ENCODE measurements around the gene ABCA12. TPM values are rescaled to one million over a fixed set of nuclear protein-coding genes. Genes with fewer than 3 reads are reported as not detected.

ABCA12 gene
- total and polyA plus RNA-seq, 2 donors (not counting 1 experiment from before 2014, with no cell fraction given), result under 0.01 to 0.01 TPM

DNA sequence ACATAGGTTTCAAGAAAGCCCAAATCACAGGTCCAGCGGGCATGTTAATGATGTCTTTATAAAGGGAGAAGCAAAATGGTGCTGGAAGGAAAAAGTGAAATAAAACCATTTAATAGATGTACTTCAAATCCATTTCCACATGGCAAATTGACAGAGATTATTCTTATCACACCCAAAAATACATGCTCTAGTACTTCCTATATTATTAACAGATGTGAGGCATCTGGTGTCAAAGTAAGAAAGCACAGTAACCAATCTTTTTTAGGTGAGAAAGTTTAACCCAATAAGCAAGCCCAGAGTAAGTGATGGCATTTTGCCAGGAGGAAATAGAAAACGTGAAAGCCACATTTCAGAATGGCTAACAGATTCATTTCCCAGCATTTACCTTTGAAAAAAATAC is 128.0 kb downstream of the ABCA12 start:
- H3K4me2 ChIP-seq (ENCODE audit: extremely low read depth, insufficient read depth, low read length), result no peak overlapping the region
- no peak overlapping the region for H3K9ac ChIP-seq (ENCODE audit: insufficient read depth, low read length)
- H3K4me1 ChIP-seq (ENCODE audit: control insufficient read depth, extremely low read depth, insufficient read depth, low read length), result no peaks in the 10 kb centered on the region
- H2AFZ ChIP-seq (ENCODE audit: low read length), result no peak overlapping the region
- H3K9me3 ChIP-seq (ENCODE audit: control insufficient read depth, insufficient read depth, low read depth, low read length), result no peaks in the 10 kb centered on the region
- no peaks in the 10 kb centered on the region for H4K20me1 ChIP-seq (ENCODE audit: control insufficient read depth, extremely low read depth, insufficient read depth, low read length)
- no peaks in the 10 kb centered on the region for H3K36me3 ChIP-seq (ENCODE audit: control insufficient read depth, insufficient read depth, low read length)
- TF ChIP-seq EZH2 (IDR thresholded peaks at IDR 0.05; ENCODE audit: low read length, missing control alignments), result no peak
- no peak for TF ChIP-seq CTCF (conservative IDR thresholded peaks at IDR 0.05 in 1 of 2, IDR thresholded peaks at IDR 0.05 in 1 of 2; ENCODE audit: low read depth in 1 of 2, low read length in 2 of 2)
- H3K27ac ChIP-seq (ENCODE audit: insufficient read depth, low read length), result no peak overlapping the region
- no peak overlapping the region for H3K4me3 ChIP-seq (replicated peaks in 1 of 4; ENCODE audit: control extremely low read depth in 1 of 4, insufficient read depth in 1 of 4, low read depth in 3 of 4, low read length in 4 of 4)
- H3K79me2 ChIP-seq (ENCODE audit: control insufficient read depth, insufficient read depth, low read length), result no peaks in the 10 kb centered on the region
- H3K27me3 ChIP-seq (ENCODE audit: control insufficient read depth, insufficient read depth, low read length), result no peaks in the 10 kb centered on the region
- no peak for DNase-seq (ENCODE audit: low read depth in 2 of 2)

DNA sequence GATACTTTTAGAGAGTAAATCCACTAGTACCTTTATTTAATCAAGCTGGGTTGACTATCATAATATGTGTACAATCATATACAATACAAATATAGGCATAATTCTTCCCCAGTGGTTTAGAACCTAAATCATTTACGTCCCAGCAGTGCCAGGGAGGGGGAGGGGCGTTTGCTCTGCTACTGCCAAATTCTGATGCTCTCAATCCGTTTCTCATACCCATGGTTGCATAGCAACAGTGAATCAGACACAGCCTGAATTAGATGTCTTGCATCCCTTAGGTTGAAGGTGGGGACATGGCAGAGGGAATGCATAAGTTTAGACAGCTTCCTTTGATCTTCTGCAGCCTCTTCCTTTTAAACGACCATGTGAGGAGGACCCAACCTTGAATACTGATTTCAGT is 135.4 kb downstream of the ABCA12 start:
- no peak for TF ChIP-seq CTCF (conservative IDR thresholded peaks at IDR 0.05 in 1 of 2, IDR thresholded peaks at IDR 0.05 in 1 of 2; ENCODE audit: low read depth in 1 of 2, low read length in 2 of 2)
- TF ChIP-seq EZH2 (IDR thresholded peaks at IDR 0.05; ENCODE audit: low read length, missing control alignments), result no peak
- no peaks in the 10 kb centered on the region for H3K27me3 ChIP-seq (ENCODE audit: control insufficient read depth, insufficient read depth, low read length)

DNA sequence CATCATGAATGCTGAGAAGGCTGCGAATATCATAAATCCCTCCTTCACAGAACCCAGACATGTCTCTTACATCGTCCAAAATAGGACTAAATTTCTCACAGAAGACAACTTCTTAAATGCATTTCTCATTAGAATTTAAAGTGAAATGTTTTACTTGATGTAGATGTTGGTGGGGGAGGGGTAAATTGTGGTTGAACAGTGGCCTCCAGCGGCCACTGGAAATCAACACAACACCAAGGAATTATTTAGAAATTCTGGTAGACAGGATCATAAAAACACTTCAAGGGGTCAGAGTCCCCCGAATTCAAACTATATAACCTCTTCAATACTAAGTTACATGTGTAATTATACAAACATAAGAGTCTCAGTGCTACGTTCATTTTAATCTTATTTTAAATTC is 135.9 kb downstream of the ABCA12 start:
- Histone ChIP-seq H3K4me1 (ENCODE audit: control insufficient read depth, extremely low read depth, insufficient read depth, low read length) (no peaks in the 10 kb centered on the region), H3K4me3 (replicated peaks in 1 of 4; ENCODE audit: control extremely low read depth in 1 of 4, insufficient read depth in 1 of 4, low read depth in 3 of 4, low read length in 4 of 4) (no peak overlapping the region), H3K36me3 (ENCODE audit: control insufficient read depth, insufficient read depth, low read length) (no peaks in the 10 kb centered on the region), H3K4me2 (ENCODE audit: extremely low read depth, insufficient read depth, low read length) (no peak overlapping the region), H3K9me3 (ENCODE audit: control insufficient read depth, insufficient read depth, low read depth, low read length) (no peaks in the 10 kb centered on the region), H3K27me3 (ENCODE audit: control insufficient read depth, insufficient read depth, low read length) (no peaks in the 10 kb centered on the region), H4K20me1 (ENCODE audit: control insufficient read depth, extremely low read depth, insufficient read depth, low read length) (no peaks in the 10 kb centered on the region), H3K79me2 (ENCODE audit: control insufficient read depth, insufficient read depth, low read length) (no peaks in the 10 kb centered on the region), H3K27ac (ENCODE audit: insufficient read depth, low read length) (no peak overlapping the region), H2AFZ (ENCODE audit: low read length) (no peak overlapping the region), H3K9ac (ENCODE audit: insufficient read depth, low read length) (no peak overlapping the region)
- peak; percentile 44 to 67 for DNase-seq (ENCODE audit: low read depth in 2 of 2)
- peak; percentile 53 to 63 for TF ChIP-seq CTCF (conservative IDR thresholded peaks at IDR 0.05 in 1 of 2, IDR thresholded peaks at IDR 0.05 in 1 of 2; ENCODE audit: low read depth in 1 of 2, low read length in 2 of 2)
- TF ChIP-seq EZH2 (IDR thresholded peaks at IDR 0.05; ENCODE audit: low read length, missing control alignments), result no peak

More for the DNA sequence above, 135.4 kb downstream of the ABCA12 start:
- Histone ChIP-seq H3K4me1 (ENCODE audit: control insufficient read depth, extremely low read depth, insufficient read depth, low read length) (no peaks in the 10 kb centered on the region), H3K4me2 (ENCODE audit: extremely low read depth, insufficient read depth, low read length) (no peak overlapping the region), H3K4me3 (replicated peaks in 1 of 4; ENCODE audit: control extremely low read depth in 1 of 4, insufficient read depth in 1 of 4, low read depth in 3 of 4, low read length in 4 of 4) (no peak overlapping the region), H3K79me2 (ENCODE audit: control insufficient read depth, insufficient read depth, low read length) (no peaks in the 10 kb centered on the region), H3K9me3 (ENCODE audit: control insufficient read depth, insufficient read depth, low read depth, low read length) (no peaks in the 10 kb centered on the region), H3K27ac (ENCODE audit: insufficient read depth, low read length) (no peak overlapping the region), H2AFZ (ENCODE audit: low read length) (no peak overlapping the region), H3K9ac (ENCODE audit: insufficient read depth, low read length) (no peak overlapping the region), H3K36me3 (ENCODE audit: control insufficient read depth, insufficient read depth, low read length) (no peaks in the 10 kb centered on the region), H4K20me1 (ENCODE audit: control insufficient read depth, extremely low read depth, insufficient read depth, low read length) (no peaks in the 10 kb centered on the region)
- peak; percentile 41 to 50 for DNase-seq (ENCODE audit: low read depth in 2 of 2)
